Keratinocyte (primary cell): ENCODE data around the gene TAF1D. TPM values are rescaled to one million over a fixed set of nuclear protein-coding genes. Genes with fewer than 3 reads are reported as not detected.

ENCODE experiments used
- DNase-seq: peaks from one replicate; pipeline ENCODE4 v3.0.0-alpha.2; 2011; ENCODE audit warnings: low read depth, missing footprints, low spot score
- FAIRE-seq: peaks from 2 replicates; lab custom pipeline; 2011; peaks lifted over from hg19 to GRCh38; lab: Jason Lieb, UNC
- H2AFZ ChIP-seq: 2 replicates; pipeline ENCODE4 v1.6.0; 2012; ENCODE audit warnings: low read length, control low read depth, inconsistent platforms; ENCODE audit not compliant: control insufficient read depth
- H3K27ac ChIP-seq: 2 replicates; pipeline ENCODE4 v1.5.1; 2011; ENCODE audit warnings: low read length; ENCODE audit not compliant: control insufficient read depth, insufficient read depth
- H3K27me3 ChIP-seq: 3 replicates; pipeline ENCODE4 v1.6.0; 2011; ENCODE audit warnings: low read length; ENCODE audit not compliant: control insufficient read depth, insufficient read depth; ENCODE audit errors: extremely low read depth
- H3K36me3 ChIP-seq, 2 experiments: 2 replicates in 1 of 2; 3 replicates in 1 of 2; pipeline ENCODE4 v1.5.1; 2011; ENCODE audit warnings: low read length in 2 of 2, mild to moderate bottlenecking in 1 of 2; ENCODE audit not compliant: control insufficient read depth in 2 of 2, insufficient read depth in 2 of 2; ENCODE audit errors: extremely low read depth in 1 of 2
- H3K4me1 ChIP-seq: 3 replicates; pipeline ENCODE4 v1.5.1; 2011; ENCODE audit warnings: low read length; ENCODE audit not compliant: control insufficient read depth, insufficient read depth; ENCODE audit errors: extremely low read depth
- H3K4me2 ChIP-seq: 3 replicates; pipeline ENCODE4 v1.6.0; 2011; ENCODE audit warnings: low read depth, low read length; ENCODE audit not compliant: control insufficient read depth, insufficient read depth; ENCODE audit errors: extremely low read depth
- H3K4me3 ChIP-seq, 3 experiments: fragments of 200-600 bp in 1 of 3; sonication (generic) in 1 of 3; 2 replicates in 2 of 3; 3 replicates in 1 of 3; pipeline ENCODE4 v1.5.1; 2011 to 2016; ENCODE audit warnings: low read length in 3 of 3, mild to moderate bottlenecking in 3 of 3, control low read depth in 2 of 3, inconsistent platforms in 1 of 3, low read depth in 1 of 3, mixed read lengths in 1 of 3, mixed run types in 1 of 3, moderate library complexity in 1 of 3; ENCODE audit not compliant: control insufficient read depth in 2 of 3, insufficient read depth in 2 of 3; ENCODE audit errors: extremely low read depth in 1 of 3
- H3K79me2 ChIP-seq: 2 replicates; pipeline ENCODE4 v1.6.0; 2012; ENCODE audit warnings: low read length; ENCODE audit not compliant: control insufficient read depth, insufficient read depth
- H3K9ac ChIP-seq: 3 replicates; pipeline ENCODE4 v1.6.0; 2011; ENCODE audit warnings: low read length; ENCODE audit not compliant: control insufficient read depth, insufficient read depth; ENCODE audit errors: extremely low read depth
- H3K9me1 ChIP-seq: 3 replicates; pipeline ENCODE4 v1.6.0; 2011; ENCODE audit warnings: low read length; ENCODE audit not compliant: control insufficient read depth, insufficient read depth; ENCODE audit errors: extremely low read depth
- H3K9me3 ChIP-seq: 2 replicates; pipeline ENCODE4 v1.5.1; 2012; ENCODE audit warnings: low read depth, low read length; ENCODE audit not compliant: control insufficient read depth
- H4K20me1 ChIP-seq: 3 replicates; pipeline ENCODE4 v1.6.0; 2011; ENCODE audit warnings: low read length; ENCODE audit not compliant: control insufficient read depth, insufficient read depth; ENCODE audit errors: extremely low read depth
- EZH2 ChIP-seq: IDR thresholded peaks from one replicate; pipeline ENCODE4 v1.6.1; 2012; ENCODE audit warnings: inconsistent platforms, mild to moderate bottlenecking, low read length, moderate library complexity
- dilution Hi-C: fragments of 300-500 bp; cut with MboI; formaldehyde crosslinking; loops from one replicate; pipeline ENCODE4 v1.7.0; 2020; ENCODE audit warnings: low sequenced_read_pairs; ENCODE audit not compliant: extremely low pct_ligation_motif_present
- polyA plus RNA-seq, 5 experiments: library from polyadenylated mRNA; depleted of rRNA in 3 of 5; stranded (reverse) in 3 of 5; stranded (forward) in 1 of 5; unstranded in 1 of 5; fragments of >200 nt; gene quantifications; 1 replicate in 1 of 5; 2 replicates in 3 of 5; 3 replicates in 1 of 5; pipeline versions ENCODE4 v1.2.1 to v1.2.3, GENCODE V29; 2011 to 2012; ENCODE audit warnings: missing spikeins in 2 of 5, low read depth in 1 of 5, low replicate concordance in 1 of 5
- TF ChIP-seq, protein P1 (sequence below), 3 experiments: IDR thresholded peaks in 1 of 3; conservative IDR thresholded peaks in 1 of 3; optimal IDR thresholded peaks in 1 of 3; 2 replicates in 2 of 3; 3 replicates in 1 of 3; pipeline versions ENCODE3 to v1.5.1; 2011; ENCODE audit warnings: low read length in 3 of 3, mild to moderate bottlenecking in 3 of 3, moderate library complexity in 2 of 3, control low read depth in 1 of 3, inconsistent platforms in 1 of 3; ENCODE audit not compliant: insufficient read depth in 2 of 3; ENCODE audit errors: extremely low read depth in 1 of 3

The TAF1D gene
- polyA plus RNA-seq, 1 donor (not counting 4 experiments of a cell fraction or from before 2014, with no cell fraction given), result 224 TPM

DNA sequence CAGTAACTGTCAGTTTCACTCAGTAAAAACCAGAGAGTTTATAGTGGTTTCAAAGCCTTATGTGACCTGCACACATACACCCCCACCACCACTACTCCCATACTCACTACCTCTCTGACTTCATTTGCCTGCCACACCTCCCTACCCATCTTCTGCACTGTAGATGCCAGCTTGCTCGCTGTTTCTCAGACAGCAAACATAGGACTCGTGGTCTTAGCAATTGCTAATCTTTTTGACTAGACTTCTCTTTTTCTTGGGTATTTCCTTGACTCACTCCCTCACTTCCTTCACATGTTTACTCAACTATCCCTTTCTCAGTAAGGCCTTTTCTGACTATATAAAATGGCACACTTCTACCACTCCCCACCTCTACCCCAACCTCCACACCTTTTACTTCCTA is 52.1 kb downstream of the TAF1D start:
- Histone ChIP-seq H3K4me3 (no peak overlapping the region), H3K9ac (no peak overlapping the region), H4K20me1 (no peaks in the 10 kb centered on the region), H3K4me1 (no peaks in the 10 kb centered on the region), H3K4me2 (no peak overlapping the region), H3K27me3 (no peaks in the 10 kb centered on the region), H3K9me1 (no peaks in the 10 kb centered on the region), H3K27ac (no peak overlapping the region), H2AFZ (no peak overlapping the region), H3K36me3 (peaks cover 14 to 17% of the 10 kb centered on the region in 2 experiments), H3K79me2 (no peaks in the 10 kb centered on the region), H3K9me3 (no peaks in the 10 kb centered on the region)
- DNase-seq, result no peak
- dilution Hi-C loops, result no loop called here
- no peak for TF ChIP-seq EZH2
- TF ChIP-seq, protein P1, sequence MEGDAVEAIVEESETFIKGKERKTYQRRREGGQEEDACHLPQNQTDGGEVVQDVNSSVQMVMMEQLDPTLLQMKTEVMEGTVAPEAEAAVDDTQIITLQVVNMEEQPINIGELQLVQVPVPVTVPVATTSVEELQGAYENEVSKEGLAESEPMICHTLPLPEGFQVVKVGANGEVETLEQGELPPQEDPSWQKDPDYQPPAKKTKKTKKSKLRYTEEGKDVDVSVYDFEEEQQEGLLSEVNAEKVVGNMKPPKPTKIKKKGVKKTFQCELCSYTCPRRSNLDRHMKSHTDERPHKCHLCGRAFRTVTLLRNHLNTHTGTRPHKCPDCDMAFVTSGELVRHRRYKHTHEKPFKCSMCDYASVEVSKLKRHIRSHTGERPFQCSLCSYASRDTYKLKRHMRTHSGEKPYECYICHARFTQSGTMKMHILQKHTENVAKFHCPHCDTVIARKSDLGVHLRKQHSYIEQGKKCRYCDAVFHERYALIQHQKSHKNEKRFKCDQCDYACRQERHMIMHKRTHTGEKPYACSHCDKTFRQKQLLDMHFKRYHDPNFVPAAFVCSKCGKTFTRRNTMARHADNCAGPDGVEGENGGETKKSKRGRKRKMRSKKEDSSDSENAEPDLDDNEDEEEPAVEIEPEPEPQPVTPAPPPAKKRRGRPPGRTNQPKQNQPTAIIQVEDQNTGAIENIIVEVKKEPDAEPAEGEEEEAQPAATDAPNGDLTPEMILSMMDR (optimal IDR thresholded peaks at IDR 0.05 in 1 of 3, IDR thresholded peaks at IDR 0.05 in 1 of 3, conservative IDR thresholded peaks at IDR 0.05 in 1 of 3; ENCODE audit: extremely low read depth in 1 of 3, insufficient read depth in 2 of 3, low read length in 3 of 3), result no peak
- no peak for FAIRE-seq

DNA sequence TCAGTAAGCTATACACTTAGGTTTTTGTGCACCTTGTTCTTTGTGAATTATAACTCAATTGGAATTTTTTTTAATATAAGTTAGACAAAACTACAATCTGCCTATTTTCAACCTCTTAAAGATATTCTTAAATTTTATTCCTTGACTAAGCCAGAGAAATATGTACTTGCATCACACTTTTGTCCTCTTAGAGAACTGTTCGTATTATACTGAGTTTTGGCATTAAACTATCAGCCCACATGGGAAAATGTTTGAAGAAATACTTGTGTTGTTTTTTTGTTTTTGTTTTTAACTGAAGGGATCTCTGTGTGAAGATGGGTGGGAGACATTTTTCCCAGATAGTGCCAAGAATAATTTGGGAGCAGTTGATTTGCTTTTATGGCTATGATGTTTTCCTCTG is 54.5 kb downstream of the TAF1D start:
- FAIRE-seq (no peak), DNase-seq (no peak)
- Histone ChIP-seq H3K4me3 (no peak overlapping the region), H3K36me3 (peaks cover 17 to 22% of the 10 kb centered on the region in 2 experiments), H3K9me3 (no peaks in the 10 kb centered on the region), H3K9ac (no peak overlapping the region), H3K27ac (no peak overlapping the region), H2AFZ (no peak overlapping the region), H3K4me2 (no peak overlapping the region), H4K20me1 (no peaks in the 10 kb centered on the region), H3K79me2 (no peaks in the 10 kb centered on the region), H3K9me1 (no peaks in the 10 kb centered on the region), H3K27me3 (no peaks in the 10 kb centered on the region), H3K4me1 (no peaks in the 10 kb centered on the region)
- no peak for TF ChIP-seq EZH2
- TF ChIP-seq, protein P1 (optimal IDR thresholded peaks at IDR 0.05 in 1 of 3, IDR thresholded peaks at IDR 0.05 in 1 of 3, conservative IDR thresholded peaks at IDR 0.05 in 1 of 3; ENCODE audit: extremely low read depth in 1 of 3, insufficient read depth in 2 of 3, low read length in 3 of 3), result no peak
- dilution Hi-C loops, result no loop called here
